Omental fat pad (tissue), 4 donors: ENCODE data around the gene NPDC1. TPM values are rescaled to one million over a fixed set of nuclear protein-coding genes. Genes with fewer than 3 reads are reported as not detected.

Experiments used
- ATAC-seq: fragments of 150-250 bp; one replicate; pipeline ENCODE4 v1.9.1; 2016; ENCODE audit warnings: mild to moderate bottlenecking, moderate library complexity; ENCODE audit not compliant: low FRiP score
- DNase-seq: peaks from one replicate; pipeline ENCODE4 v3.0.0-alpha.2; 2019; ENCODE audit warnings: low spot score
- total RNA-seq, 4 donors: library from RNA; depleted of rRNA; stranded (reverse); fragments of >200 nt; gene quantifications; one replicate each; pipeline ENCODE4 v1.1.0, GENCODE V29; 2016
- TF ChIP-seq, protein P1 (sequence below), 3 donors: fragments of 450-650 bp; IDR thresholded peaks; one replicate each; pipeline ENCODE4 v1.5.1; 2016 to 2017; ENCODE audit warnings: antibody characterized with exemption in 3 of 3, mild to moderate bottlenecking in 3 of 3, moderate library complexity in 2 of 3

The NPDC1 gene
- total RNA-seq, 4 donors from 2014 or later: 37.2 to 70.5 (median 58.5) TPM

- ATAC-seq: no peak
Measured at GRCh38 chr9:137079401-137079787, 33.4 kb upstream of the NPDC1 start.

DNA sequence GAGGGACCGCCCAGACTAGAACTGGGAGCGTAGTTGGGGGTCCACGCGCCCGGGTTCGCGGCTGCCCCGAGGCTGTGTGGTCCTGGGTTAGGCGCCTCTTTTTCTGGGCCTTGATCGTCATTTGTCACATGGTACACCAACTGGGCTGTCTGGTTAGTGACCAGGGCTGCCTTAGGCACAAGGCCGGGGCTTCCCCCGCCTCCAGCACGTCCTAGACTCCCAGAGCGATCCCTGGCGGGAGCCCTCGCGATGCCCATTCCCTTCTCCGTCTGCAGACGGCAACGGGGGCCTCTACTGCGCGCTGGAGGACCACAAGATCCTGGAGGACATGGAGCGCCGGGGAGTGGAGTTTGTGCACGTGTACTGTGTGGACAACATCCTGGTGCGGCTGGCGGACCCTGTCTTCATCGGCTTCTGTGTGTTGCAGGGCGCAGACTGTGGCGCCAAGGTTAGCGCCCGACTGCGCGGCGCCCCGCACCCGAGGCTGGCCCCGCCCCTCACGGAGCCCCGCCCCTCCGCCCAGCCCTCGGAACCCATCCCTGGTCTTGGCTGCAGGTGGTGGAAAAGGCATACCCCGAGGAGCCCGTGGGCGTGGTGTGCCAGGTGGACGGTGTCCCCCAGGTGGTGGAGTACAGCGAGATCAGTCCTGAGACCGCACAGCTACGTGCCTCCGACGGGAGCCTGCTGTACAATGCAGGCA lies 32.9 kb upstream of the NPDC1 start:
- ATAC-seq (no peak), DNase-seq (no peak)
- TF ChIP-seq, protein P1, sequence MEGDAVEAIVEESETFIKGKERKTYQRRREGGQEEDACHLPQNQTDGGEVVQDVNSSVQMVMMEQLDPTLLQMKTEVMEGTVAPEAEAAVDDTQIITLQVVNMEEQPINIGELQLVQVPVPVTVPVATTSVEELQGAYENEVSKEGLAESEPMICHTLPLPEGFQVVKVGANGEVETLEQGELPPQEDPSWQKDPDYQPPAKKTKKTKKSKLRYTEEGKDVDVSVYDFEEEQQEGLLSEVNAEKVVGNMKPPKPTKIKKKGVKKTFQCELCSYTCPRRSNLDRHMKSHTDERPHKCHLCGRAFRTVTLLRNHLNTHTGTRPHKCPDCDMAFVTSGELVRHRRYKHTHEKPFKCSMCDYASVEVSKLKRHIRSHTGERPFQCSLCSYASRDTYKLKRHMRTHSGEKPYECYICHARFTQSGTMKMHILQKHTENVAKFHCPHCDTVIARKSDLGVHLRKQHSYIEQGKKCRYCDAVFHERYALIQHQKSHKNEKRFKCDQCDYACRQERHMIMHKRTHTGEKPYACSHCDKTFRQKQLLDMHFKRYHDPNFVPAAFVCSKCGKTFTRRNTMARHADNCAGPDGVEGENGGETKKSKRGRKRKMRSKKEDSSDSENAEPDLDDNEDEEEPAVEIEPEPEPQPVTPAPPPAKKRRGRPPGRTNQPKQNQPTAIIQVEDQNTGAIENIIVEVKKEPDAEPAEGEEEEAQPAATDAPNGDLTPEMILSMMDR (IDR thresholded peaks at IDR 0.05): no peak

More at GRCh38 chr9:137079401-137079787, 33.4 kb upstream of the NPDC1 start:
- TF ChIP-seq, protein P1 (IDR thresholded peaks at IDR 0.05): no peak
- DNase-seq: no peak

- TF ChIP-seq, protein P1 (IDR thresholded peaks at IDR 0.05): no peak
- ATAC-seq (peak; percentile 5), DNase-seq (no peak)
Measured at GRCh38 chr9:137077758-137078693, 32.0 kb upstream of the NPDC1 start.

GRCh38 chr9:137077010-137077747 lies 31.2 kb upstream of the NPDC1 start, which contains the start of gene UAP1L1:
Gene UAP1L1, plus strand, starts transcription at chr9:137077517. Its CDS starts 16 bp downstream, at chr9:137077533.
- ATAC-seq: peak; percentile 34
- DNase-seq: no peak
- TF ChIP-seq, protein P1 (IDR thresholded peaks at IDR 0.05): no peak

DNA sequence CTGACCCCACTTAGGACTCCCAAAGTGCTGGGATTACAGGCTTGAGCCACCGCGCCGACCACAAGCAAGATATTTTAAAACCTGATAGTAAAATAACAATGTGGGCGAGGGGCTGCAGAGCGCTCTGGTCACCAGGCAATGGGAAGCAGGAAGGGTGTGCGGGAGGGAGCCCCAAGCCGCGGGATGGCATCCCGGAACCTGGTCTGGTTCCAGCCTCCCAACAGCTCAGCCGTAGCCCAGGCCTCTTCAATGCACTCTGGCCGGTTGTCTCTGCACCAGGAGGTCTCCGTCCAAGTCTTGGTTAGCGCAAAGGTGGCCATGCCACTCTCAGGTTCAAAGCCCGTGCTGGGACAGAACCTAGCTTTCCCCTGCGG lies 30.6 kb upstream of the NPDC1 start:
- ATAC-seq: no peak
- DNase-seq: no peak
- TF ChIP-seq, protein P1 (IDR thresholded peaks at IDR 0.05): no peak

GRCh38 chr9:137075275-137075775 lies 29.3 kb upstream of the NPDC1 start:
- ATAC-seq: no peak
- TF ChIP-seq, protein P1 (IDR thresholded peaks at IDR 0.05): no peak
- no peak for DNase-seq
